GM12874 (cell line): ENCODE results near the gene NPAT.

Experiments
- TF ChIP-seq, protein P1 (sequence below): IDR thresholded peaks from 2 replicates; pipeline ENCODE4 v1.5.1; 2011; ENCODE audit warnings: low read depth, mild to moderate bottlenecking, control low read depth, low read length, moderate library complexity; ENCODE audit not compliant: insufficient read depth

The NPAT gene

DNA sequence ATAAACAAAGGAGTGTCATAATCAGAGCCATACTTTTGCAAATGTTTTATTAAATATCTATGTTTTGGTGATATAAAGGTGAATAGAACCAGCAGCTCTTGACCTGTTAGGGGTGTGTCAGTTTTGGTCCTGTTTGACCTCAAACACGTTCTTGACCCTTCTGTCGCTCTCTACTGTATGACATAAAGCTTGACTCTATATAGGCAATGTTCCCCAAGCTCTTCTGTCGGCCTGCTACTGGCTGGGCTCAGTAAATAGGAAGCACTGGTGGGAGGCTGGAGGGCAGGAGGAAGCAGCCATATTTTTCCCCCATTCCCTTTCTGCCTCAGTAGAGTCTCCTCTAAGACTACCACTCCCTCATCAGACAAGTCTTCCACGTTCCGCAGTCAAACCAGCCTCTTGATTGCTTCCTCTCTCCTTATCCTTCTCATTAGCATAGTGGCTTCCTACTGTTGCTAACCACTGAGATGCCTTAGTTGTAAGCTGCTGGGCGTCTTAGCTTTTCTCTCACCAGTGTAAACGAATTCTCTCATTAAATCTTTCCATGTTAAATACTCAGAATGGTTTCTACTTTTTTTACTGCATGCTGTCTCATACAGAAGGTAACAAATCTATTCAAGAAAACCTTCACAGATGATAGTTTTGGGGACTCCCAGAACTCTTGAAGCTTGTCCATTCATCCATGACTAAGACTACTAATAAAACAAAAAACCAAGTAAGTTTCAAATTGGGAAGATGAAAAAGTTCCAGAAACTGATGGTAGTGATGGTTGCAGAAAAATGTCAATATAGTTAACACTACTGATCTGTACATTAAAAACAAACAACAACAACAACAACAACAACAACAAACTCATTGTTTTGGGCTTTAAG, 3.3 kb downstream of the NPAT start:
- TF ChIP-seq, protein P1, sequence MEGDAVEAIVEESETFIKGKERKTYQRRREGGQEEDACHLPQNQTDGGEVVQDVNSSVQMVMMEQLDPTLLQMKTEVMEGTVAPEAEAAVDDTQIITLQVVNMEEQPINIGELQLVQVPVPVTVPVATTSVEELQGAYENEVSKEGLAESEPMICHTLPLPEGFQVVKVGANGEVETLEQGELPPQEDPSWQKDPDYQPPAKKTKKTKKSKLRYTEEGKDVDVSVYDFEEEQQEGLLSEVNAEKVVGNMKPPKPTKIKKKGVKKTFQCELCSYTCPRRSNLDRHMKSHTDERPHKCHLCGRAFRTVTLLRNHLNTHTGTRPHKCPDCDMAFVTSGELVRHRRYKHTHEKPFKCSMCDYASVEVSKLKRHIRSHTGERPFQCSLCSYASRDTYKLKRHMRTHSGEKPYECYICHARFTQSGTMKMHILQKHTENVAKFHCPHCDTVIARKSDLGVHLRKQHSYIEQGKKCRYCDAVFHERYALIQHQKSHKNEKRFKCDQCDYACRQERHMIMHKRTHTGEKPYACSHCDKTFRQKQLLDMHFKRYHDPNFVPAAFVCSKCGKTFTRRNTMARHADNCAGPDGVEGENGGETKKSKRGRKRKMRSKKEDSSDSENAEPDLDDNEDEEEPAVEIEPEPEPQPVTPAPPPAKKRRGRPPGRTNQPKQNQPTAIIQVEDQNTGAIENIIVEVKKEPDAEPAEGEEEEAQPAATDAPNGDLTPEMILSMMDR = no peak

DNA sequence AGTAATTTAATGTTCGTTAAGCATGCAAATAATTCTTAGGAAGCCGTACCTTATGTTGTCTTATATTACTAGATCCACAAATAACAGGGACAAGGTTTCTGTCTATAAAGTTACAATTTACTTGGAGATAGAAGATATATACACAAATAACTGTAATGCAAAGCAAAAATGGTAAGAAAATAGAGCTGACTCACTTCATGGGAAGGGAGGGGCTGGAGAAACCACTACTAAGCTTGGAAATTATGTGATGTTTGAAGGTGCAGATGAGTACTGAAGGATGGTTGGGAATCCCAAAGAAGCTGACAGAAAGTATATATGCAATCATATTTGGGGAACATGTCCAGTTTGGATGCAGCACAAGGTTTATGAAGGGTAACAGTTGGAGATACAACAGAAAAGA, 4.0 kb downstream of the NPAT start:
- TF ChIP-seq, protein P1 = no peak

DNA sequence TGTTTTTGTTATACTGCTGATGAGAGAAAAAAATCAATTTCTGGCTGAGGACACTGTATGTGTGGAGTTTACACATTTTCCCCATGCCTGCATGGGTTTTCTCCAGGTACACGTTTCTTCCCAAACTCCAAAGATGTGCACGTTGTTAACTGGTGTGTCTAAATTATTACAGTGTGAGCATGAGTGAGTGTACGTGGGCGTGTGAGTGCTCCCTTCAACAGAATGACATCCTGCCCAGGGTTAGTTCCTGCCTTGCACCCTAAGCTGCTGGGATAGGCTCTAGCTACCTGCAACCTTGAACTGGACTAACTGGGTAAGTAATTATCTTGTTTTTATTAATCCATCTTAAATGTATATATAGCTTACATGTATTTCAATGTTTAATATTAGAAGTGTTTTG, 5.5 kb downstream of the NPAT start:
- TF ChIP-seq, protein P1 = no peak

DNA sequence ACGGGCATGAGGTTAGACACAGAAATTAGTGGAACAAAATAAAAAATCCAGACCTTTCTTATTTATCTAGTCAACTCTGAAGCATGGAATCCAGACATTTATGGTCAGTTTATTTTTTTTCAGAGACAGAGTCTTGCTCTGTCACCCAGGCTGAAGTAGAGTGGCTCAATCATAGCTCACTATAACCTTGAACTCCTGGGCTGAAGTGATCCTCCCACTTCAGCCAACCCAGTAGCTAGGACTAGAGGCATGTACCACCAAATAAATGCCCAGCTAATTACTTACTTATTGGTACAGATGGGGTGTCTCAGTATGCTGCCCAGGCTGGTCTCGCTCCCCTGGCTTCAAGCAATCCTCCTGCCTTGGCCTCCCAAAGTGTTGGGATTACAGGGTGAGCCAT, 8.7 kb downstream of the NPAT start:
- TF ChIP-seq, protein P1 = no peak

DNA sequence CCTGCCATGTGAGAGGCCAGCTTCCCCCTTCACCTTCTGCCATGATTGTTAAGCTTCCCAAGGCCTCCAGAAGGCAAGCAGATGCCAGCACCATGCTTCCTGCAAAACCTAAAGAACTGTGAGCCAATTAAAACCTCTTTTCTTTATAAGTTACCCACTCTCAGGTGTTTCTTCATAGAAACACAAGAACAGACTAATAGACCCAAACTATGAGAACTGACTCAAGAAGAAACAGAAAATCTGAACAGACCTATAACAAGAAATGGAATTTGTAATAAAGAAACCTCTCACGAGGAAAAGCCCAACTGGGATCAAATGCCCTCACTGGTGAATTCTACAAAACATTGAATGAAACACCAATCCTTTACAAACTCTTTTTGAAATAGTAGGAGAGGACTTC, 12.0 kb downstream of the NPAT start:
- TF ChIP-seq, protein P1 = no peak

DNA sequence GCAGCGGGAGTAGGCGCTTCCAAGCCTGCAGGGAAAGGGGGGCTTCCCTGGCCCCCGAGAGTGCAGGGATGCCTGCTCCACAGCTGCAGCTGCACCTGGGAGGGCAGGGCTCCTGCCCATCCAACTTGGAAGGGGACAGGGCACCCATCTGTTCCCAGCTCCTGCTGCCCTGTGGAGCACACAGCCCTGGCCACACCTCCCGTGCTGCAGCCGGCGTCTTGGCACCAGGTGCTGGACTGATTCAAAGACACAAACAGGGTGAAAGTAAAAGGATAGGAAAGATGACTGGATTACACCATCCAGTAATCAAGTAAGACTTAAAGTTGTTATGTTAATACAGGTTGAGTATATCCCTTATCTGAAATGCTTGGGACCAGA, 14.8 kb downstream of the NPAT start:
- TF ChIP-seq, protein P1 = no peak

DNA sequence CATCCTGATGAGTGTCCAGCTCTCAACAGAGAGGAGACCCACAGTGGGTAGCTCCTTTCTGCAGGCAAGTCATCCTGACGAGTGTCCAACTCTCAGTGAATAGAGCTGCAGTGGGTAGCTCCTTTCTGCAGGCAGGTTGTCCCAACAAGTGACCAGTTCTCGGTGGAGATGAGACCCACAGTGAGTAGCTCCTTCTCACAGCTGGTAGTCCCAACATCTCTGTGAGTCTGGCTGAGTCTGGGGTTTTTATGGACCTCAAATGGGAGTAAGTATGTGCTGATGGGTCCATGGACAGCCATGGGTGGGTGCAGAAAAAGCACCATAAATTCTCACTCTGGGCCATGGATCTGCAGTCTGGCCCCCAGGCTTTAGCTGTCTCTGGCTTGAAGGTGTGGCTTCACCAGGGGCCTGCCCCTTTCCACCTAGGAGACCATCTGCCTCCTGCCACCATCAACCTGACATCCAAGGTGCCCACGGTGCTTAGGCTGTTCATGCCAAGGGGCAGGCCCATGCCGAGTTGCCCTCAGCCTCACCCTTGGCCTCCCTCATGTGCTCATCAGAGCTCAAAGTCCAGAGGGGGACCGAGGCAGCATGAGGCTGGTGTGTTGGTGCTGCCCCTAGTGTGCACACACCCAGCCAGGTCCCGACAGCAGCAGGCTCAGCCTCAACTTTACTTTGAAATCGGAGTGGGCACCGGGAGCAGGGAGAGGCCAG, 15.3 kb downstream of the NPAT start:
- TF ChIP-seq, protein P1 = no peak
